Neural crest cell (in vitro differentiated cells): ENCODE results near the gene EPHA6. TPM values are rescaled to one million over a fixed set of nuclear protein-coding genes. Genes with fewer than 3 reads are reported as not detected.

Experiments
- DNase-seq: peaks from one replicate; pipeline ENCODE4 v3.0.0; 2021; ENCODE audit warnings: low read depth, mixed read lengths, low spot score
- H3K27ac Mint-ChIP-seq: one replicate; pipeline ENCODE4 v1.8.0; 2021; ENCODE audit warnings: mild to moderate bottlenecking, mixed read lengths; ENCODE audit not compliant: unreplicated experiment
- H3K27me3 Mint-ChIP-seq: 2 replicates; pipeline ENCODE4 v1.8.0; 2021; ENCODE audit warnings: low read depth, mild to moderate bottlenecking, mixed read lengths
- H3K36me3 Mint-ChIP-seq: 2 replicates; pipeline ENCODE4 v1.8.0; 2021; ENCODE audit warnings: low read depth, mild to moderate bottlenecking, mixed read lengths
- H3K4me1 Mint-ChIP-seq: 2 replicates; pipeline ENCODE4 v1.8.0; 2021; ENCODE audit warnings: mixed read lengths
- H3K4me3 Mint-ChIP-seq: one replicate; pipeline ENCODE4 v1.8.0; 2021; ENCODE audit warnings: mild to moderate bottlenecking, mixed read lengths
- H3K9me3 Mint-ChIP-seq: 2 replicates; pipeline ENCODE4 v1.8.0; 2021; ENCODE audit warnings: mixed read lengths
- total RNA-seq: library from RNA; stranded (reverse); gene quantifications from 2 replicates; pipeline ENCODE4 v1.2.1, GENCODE V29; 2021
- TF ChIP-seq, protein P1 (sequence below): fragments of 200-600 bp; sonication (generic); conservative IDR thresholded peaks from 2 replicates; pipeline ENCODE4 v1.5.0; 2021; ENCODE audit warnings: antibody characterized with exemption, mild to moderate bottlenecking

EPHA6 gene
- total RNA-seq, 1 donor from 2014 or later: 0.96 TPM

GRCh38 chr3:97692389-97692788, 878.0 kb downstream of the EPHA6 start:
- no peak for DNase-seq
- Mint-ChIP-seq H3K27me3 (no peaks in the 10 kb centered on the region), H3K9me3 (peaks cover 5% of the 10 kb centered on the region), H3K36me3 (no peaks in the 10 kb centered on the region), H3K27ac (peak overlapping the region; percentile 12), H3K4me3 (no peak overlapping the region), H3K4me1 (no peaks in the 10 kb centered on the region)
- TF ChIP-seq, protein P1, sequence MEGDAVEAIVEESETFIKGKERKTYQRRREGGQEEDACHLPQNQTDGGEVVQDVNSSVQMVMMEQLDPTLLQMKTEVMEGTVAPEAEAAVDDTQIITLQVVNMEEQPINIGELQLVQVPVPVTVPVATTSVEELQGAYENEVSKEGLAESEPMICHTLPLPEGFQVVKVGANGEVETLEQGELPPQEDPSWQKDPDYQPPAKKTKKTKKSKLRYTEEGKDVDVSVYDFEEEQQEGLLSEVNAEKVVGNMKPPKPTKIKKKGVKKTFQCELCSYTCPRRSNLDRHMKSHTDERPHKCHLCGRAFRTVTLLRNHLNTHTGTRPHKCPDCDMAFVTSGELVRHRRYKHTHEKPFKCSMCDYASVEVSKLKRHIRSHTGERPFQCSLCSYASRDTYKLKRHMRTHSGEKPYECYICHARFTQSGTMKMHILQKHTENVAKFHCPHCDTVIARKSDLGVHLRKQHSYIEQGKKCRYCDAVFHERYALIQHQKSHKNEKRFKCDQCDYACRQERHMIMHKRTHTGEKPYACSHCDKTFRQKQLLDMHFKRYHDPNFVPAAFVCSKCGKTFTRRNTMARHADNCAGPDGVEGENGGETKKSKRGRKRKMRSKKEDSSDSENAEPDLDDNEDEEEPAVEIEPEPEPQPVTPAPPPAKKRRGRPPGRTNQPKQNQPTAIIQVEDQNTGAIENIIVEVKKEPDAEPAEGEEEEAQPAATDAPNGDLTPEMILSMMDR: no peak

GRCh38 chr3:97692831-97693230, 878.4 kb downstream of the EPHA6 start:
- no peaks in the 10 kb centered on the region for H3K36me3 Mint-ChIP-seq
- H3K9me3 Mint-ChIP-seq: peaks cover 5% of the 10 kb centered on the region
- no peak for DNase-seq
- TF ChIP-seq, protein P1: no peak
- no peaks in the 10 kb centered on the region for H3K27me3 Mint-ChIP-seq
- no peaks in the 10 kb centered on the region for H3K4me1 Mint-ChIP-seq
- no peak overlapping the region for H3K27ac Mint-ChIP-seq
- no peak overlapping the region for H3K4me3 Mint-ChIP-seq

GRCh38 chr3:97694876-97695275, 880.5 kb downstream of the EPHA6 start:
- Mint-ChIP-seq H3K27me3 (no peaks in the 10 kb centered on the region), H3K27ac (no peak overlapping the region), H3K4me1 (no peaks in the 10 kb centered on the region), H3K36me3 (no peaks in the 10 kb centered on the region), H3K9me3 (peaks cover 2% of the 10 kb centered on the region), H3K4me3 (no peak overlapping the region)
- TF ChIP-seq, protein P1: no peak
- no peak for DNase-seq

GRCh38 chr3:97698691-97699090, 884.3 kb downstream of the EPHA6 start:
- Mint-ChIP-seq H3K4me3 (no peak overlapping the region), H3K36me3 (no peaks in the 10 kb centered on the region), H3K27ac (no peak overlapping the region), H3K9me3 (no peaks in the 10 kb centered on the region), H3K4me1 (no peaks in the 10 kb centered on the region), H3K27me3 (no peaks in the 10 kb centered on the region)
- DNase-seq: no peak
- TF ChIP-seq, protein P1: no peak

GRCh38 chr3:97699889-97700288, 885.5 kb downstream of the EPHA6 start:
- no peak overlapping the region for H3K4me3 Mint-ChIP-seq
- H3K36me3 Mint-ChIP-seq: no peaks in the 10 kb centered on the region
- H3K4me1 Mint-ChIP-seq: no peaks in the 10 kb centered on the region

More at GRCh38 chr3:97699889-97700288, 885.5 kb downstream of the EPHA6 start:
- Mint-ChIP-seq H3K9me3 (no peaks in the 10 kb centered on the region), H3K27ac (no peak overlapping the region), H3K27me3 (no peaks in the 10 kb centered on the region)
- no peak for DNase-seq
- TF ChIP-seq, protein P1: no peak
